ENCODE results near the gene RNF167. TPM values are rescaled to one million over a fixed set of nuclear protein-coding genes. Genes with fewer than 3 reads are reported as not detected.

Gene RNF167
- total and polyA plus RNA-seq, 9 donors, result 22.7 to 221 (median 79.4) TPM

DNA sequence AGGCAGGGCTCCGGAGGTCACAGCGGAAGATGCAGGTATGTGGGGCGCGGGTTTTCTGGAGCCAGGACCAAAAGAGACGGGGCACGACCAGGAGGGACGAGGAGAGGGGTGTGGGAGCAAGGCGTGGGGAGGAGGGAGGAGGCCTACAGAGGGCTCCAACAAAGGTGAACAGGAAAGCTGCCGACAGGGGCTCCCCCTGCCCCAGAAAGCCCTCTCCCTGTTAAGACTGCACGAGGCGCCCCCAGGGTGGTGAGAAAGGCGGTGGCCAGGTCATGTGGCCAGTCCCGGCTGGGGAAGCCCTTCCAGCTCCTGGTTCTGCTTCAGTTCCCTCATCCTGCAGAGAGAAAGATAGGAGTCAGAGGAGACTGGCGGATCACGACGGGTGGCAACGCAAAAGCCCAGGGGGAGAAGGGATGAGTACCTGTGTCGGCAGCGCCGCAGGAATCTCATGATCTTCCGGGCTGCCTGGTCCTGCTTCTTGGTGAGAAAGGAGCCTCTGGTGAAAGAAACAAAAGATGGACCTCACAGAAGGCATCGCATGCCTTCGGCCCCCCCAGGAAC is 28.5 kb downstream of the RNF167 start:
- Histone ChIP-seq H3K4me1 (ENCODE audit: insufficient read depth) (peaks cover 8% of the 10 kb centered on the region), H3K9me3 (no peaks in the 10 kb centered on the region), H3K27me3 (no peaks in the 10 kb centered on the region), H3K27ac (peak overlapping the region in 1 of 2 donors; percentile 99), H3K36me3 (no peaks in the 10 kb centered on the region), H3K4me3 (peak overlapping the region; percentile 81)
- intact Hi-C loops (cut with DNase I), result no loop called here
- TF ChIP-seq, protein P1, sequence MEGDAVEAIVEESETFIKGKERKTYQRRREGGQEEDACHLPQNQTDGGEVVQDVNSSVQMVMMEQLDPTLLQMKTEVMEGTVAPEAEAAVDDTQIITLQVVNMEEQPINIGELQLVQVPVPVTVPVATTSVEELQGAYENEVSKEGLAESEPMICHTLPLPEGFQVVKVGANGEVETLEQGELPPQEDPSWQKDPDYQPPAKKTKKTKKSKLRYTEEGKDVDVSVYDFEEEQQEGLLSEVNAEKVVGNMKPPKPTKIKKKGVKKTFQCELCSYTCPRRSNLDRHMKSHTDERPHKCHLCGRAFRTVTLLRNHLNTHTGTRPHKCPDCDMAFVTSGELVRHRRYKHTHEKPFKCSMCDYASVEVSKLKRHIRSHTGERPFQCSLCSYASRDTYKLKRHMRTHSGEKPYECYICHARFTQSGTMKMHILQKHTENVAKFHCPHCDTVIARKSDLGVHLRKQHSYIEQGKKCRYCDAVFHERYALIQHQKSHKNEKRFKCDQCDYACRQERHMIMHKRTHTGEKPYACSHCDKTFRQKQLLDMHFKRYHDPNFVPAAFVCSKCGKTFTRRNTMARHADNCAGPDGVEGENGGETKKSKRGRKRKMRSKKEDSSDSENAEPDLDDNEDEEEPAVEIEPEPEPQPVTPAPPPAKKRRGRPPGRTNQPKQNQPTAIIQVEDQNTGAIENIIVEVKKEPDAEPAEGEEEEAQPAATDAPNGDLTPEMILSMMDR (IDR thresholded peaks at IDR 0.05), result no peak
- TF ChIP-seq POLR2A (IDR thresholded peaks at IDR 0.05) (no peak), EP300 (IDR thresholded peaks at IDR 0.05) (no peak)
- DNase-seq, result peak in 1 of 5 donors; percentile 43
- WGBS, 3 donors, result 23 to 32% (median 27%) methylated on average over 23 of the region's 23 CpGs

DNA sequence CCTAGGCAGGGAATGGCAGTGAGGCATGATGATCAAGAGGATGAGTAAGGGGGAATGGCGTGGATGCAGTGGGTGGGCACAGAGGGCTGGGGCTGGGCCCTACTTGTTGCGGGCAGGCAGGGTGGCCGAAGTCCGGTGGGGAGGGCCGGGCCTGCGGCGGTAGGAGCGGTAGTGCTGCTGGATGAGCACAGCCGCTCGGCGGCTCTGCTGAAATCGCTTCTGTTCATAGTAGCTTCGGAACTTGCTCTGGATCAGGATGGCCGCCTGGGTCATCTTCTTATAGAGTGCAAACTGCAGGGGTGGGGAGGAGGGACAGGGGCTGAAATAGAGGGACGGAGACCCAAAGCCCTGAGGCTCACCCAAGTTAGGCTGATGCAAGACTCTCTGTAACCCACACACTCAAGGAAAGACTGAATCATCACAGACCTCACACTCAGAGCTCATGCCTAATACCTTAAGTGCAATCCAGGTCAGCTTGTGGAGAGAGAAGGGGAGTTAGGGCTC is 29.0 kb downstream of the RNF167 start:
- intact Hi-C loops (cut with DNase I), result no loop called here
- no peak for TF ChIP-seq POLR2A (IDR thresholded peaks at IDR 0.05)
- no peak for TF ChIP-seq EP300 (IDR thresholded peaks at IDR 0.05)
- TF ChIP-seq, protein P1 (IDR thresholded peaks at IDR 0.05), result no peak
- Histone ChIP-seq H3K27me3 (no peaks in the 10 kb centered on the region), H3K36me3 (no peaks in the 10 kb centered on the region), H3K4me3 (peak overlapping the region; percentile 81), H3K9me3 (no peaks in the 10 kb centered on the region), H3K27ac (peak overlapping the region in 1 of 2 donors; percentile 99), H3K4me1 (ENCODE audit: insufficient read depth) (peaks cover 8% of the 10 kb centered on the region)
- DNase-seq, result peak in 3 of 5 donors; percentile 23 to 55 (median 35)
- WGBS, 3 donors, result 35 to 59% (median 50%) methylated on average over 15 of the region's 15 CpGs

DNA sequence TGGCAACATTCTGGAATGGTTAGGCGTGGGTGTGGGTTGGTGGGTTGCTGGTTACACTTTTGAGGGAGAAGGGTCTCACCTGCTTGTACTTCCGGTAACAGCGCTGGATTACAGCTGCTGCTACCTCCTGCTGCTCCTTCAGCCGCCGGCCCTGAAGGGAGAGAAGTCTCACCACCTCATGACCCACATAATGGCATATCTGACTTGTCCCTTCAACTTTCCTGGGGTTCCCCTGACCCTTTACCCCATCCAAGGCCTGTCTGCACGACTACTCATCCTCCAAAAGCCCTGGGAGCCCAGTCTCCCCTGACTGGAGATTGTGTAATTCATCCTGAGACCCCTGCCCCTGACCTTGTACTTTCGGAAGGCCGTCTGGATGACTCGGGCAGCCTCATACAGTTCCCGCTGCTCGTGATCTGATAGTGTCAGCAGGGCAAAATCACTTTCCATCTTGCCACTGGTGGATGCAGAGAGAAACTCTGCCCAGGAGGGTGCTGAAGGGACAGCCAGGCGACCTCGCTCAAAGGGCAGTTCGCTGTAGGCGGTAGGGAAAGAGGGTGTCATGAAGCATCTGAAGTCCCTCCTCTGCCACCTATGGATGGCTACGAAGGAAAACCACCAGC is 29.6 kb downstream of the RNF167 start:
- Histone ChIP-seq H3K4me3 (no peak overlapping the region), H3K9me3 (no peaks in the 10 kb centered on the region), H3K36me3 (no peaks in the 10 kb centered on the region), H3K4me1 (ENCODE audit: insufficient read depth) (peaks cover 8% of the 10 kb centered on the region), H3K27me3 (no peaks in the 10 kb centered on the region), H3K27ac (no peak overlapping the region)
- DNase-seq, result no peak
- TF ChIP-seq, protein P1 (IDR thresholded peaks at IDR 0.05), result no peak
- no peak for TF ChIP-seq POLR2A (IDR thresholded peaks at IDR 0.05)
- no peak for TF ChIP-seq EP300 (IDR thresholded peaks at IDR 0.05)
- intact Hi-C loops (cut with DNase I), result no loop called here
- 61 to 64% (median 63%) methylated on average over 16 of the region's 16 CpGs for WGBS, 3 donors

DNA sequence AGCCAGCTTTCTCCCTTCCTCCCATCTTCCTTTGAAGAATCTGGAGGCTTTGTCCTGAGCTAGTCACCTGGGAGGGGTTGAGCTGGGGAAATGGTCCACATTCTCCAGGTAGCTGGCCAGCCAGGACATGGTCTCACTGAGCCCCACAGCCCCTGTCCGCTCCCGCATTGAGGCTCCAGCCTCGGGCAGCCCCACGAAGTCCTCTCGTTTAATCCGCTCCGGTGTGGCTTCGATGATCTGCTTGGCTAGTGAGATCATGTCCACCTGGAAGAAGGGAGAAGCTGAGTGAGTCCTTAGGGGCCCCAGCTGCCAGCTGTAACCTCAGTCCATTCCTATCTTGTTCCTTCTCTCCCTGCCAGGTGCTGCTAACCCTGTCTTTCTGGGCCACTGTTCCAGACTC is 30.2 kb downstream of the RNF167 start:
- 86 to 94% (median 87%) methylated on average over 8 of the region's 8 CpGs for WGBS, 3 donors
- Histone ChIP-seq H3K36me3 (no peaks in the 10 kb centered on the region), H3K4me3 (no peak overlapping the region), H3K4me1 (ENCODE audit: insufficient read depth) (peaks cover 8% of the 10 kb centered on the region), H3K27me3 (no peaks in the 10 kb centered on the region), H3K9me3 (no peaks in the 10 kb centered on the region), H3K27ac (no peak overlapping the region)
- intact Hi-C loops (cut with DNase I), result no loop called here
- TF ChIP-seq EP300 (IDR thresholded peaks at IDR 0.05), result no peak
- no peak for TF ChIP-seq POLR2A (IDR thresholded peaks at IDR 0.05)
- TF ChIP-seq, protein P1 (IDR thresholded peaks at IDR 0.05), result no peak
- no peak for DNase-seq

Data from ovary (tissue), 9 donors.